Ectodermal cell (in vitro differentiated cells): ENCODE results near the gene GLIPR1L1.

Experiments used
- H3K27ac ChIP-seq: 2 replicates; pipeline ENCODE4 v1.7.0; 2013; ENCODE audit warnings: mild to moderate bottlenecking, low read depth, low read length; ENCODE audit not compliant: insufficient read depth, poor library complexity, severe bottlenecking
- H3K27me3 ChIP-seq: 2 replicates; pipeline ENCODE4 v1.7.0; 2013; ENCODE audit warnings: mild to moderate bottlenecking, low read length; ENCODE audit not compliant: insufficient read depth, control insufficient read depth, poor library complexity, severe bottlenecking
- H3K36me3 ChIP-seq: one replicate; pipeline ENCODE4 v1.7.0; 2013; ENCODE audit warnings: low read length; ENCODE audit not compliant: control insufficient read depth, insufficient read depth
- H3K4me1 ChIP-seq: one replicate; pipeline ENCODE4 v1.7.0; 2013; ENCODE audit warnings: low read length; ENCODE audit not compliant: control insufficient read depth, insufficient read depth
- H3K4me3 ChIP-seq: 2 replicates; pipeline ENCODE4 v1.7.0; 2013; ENCODE audit warnings: low read depth, low read length, control low read depth; ENCODE audit not compliant: insufficient read depth
- H3K9me3 ChIP-seq: 2 replicates; pipeline ENCODE4 v1.7.0; 2013; ENCODE audit warnings: mild to moderate bottlenecking, low read length, moderate library complexity; ENCODE audit not compliant: control insufficient read depth
- WGBS, 2 experiments: methylation state at CpG; one replicate each; pipeline ENCODE4 v1.1.7; 2013; ENCODE audit warnings: missing lambda C conversion rate in 2 of 2; 5-methylcytosine and 5-hydroxymethylcytosine counted together

The GLIPR1L1 gene

GRCh38 chr12:75389706-75390105 is 55.2 kb downstream of the GLIPR1L1 start:
- 81% methylated on average over 1 of the region's 1 CpG; no CpG with 5 or more reads in 1 of the 2 experiments for WGBS, 2 experiments
- no peak overlapping the region for H3K4me3 ChIP-seq
- H3K27ac ChIP-seq: no peak overlapping the region

DNA sequence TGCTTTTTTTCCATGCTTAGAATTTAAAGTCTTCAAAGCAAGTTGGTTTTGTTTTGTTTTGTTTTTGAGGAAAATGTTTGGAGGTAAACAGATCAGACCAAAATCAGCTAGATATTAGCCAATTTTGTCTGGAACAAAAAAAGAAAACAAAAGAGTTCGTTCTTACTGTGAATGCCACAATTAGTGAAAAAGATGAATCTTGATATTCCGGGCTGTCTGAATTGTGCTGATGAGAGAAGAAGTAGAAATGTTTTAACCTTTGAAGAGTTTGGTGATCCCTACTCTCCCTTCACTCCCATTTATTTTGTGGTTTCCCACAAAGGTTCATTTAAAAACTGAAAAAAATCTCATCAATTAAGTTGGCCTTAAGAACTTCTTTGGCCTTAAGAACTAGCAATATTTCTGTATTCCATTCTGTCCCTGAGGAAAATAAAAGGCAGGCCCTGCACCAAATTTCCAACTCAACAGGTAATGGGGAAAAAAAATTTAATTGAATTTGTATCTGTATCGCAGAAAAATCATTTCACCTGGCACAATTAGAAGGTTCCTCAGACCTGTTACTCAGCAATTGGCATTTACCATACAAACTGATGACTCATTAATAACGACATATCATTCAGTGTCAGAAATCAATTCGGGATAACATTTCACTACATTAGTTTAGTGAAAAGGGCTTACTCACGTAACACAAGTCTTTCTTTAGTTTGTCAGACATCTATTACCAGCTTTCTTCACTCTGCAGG is 55.9 kb downstream of the GLIPR1L1 start:
- Histone ChIP-seq H3K36me3 (no peaks in the 10 kb centered on the region), H3K9me3 (no peaks in the 10 kb centered on the region), H3K27me3 (no peaks in the 10 kb centered on the region), H3K27ac (no peak overlapping the region), H3K4me1 (no peaks in the 10 kb centered on the region), H3K4me3 (peak overlapping the region; percentile 37)
- 64 to 65% methylated on average over 5 to 6 of the region's 6 CpGs for WGBS, 2 experiments

More at GRCh38 chr12:75389706-75390105, 55.2 kb downstream of the GLIPR1L1 start:
- H3K36me3 ChIP-seq: no peaks in the 10 kb centered on the region
- no peaks in the 10 kb centered on the region for H3K27me3 ChIP-seq
- H3K9me3 ChIP-seq: no peaks in the 10 kb centered on the region
- no peaks in the 10 kb centered on the region for H3K4me1 ChIP-seq

- H3K27ac ChIP-seq: no peak within 1 kb of the TSS
- peak within 1 kb of the TSS; percentile 37 for H3K4me3 ChIP-seq
- H3K4me1 ChIP-seq: no peaks in the 10 kb centered on the region
- 50 to 56% methylated on average over 36 of the region's 36 CpGs for WGBS, 2 experiments
- H3K27me3 ChIP-seq: no peaks in the 10 kb centered on the region
- H3K36me3 ChIP-seq: no peaks in the 10 kb centered on the region
- no peaks in the 10 kb centered on the region for H3K9me3 ChIP-seq
Measured at GRCh38 chr12:75390899-75391538, 56.5 kb downstream of the GLIPR1L1 start, which contains the start of gene GLIPR1L2. GLIPR1L2 (plus strand) TSS chr12:75391089; CDS start chr12:75391117, 28 bp downstream.

DNA sequence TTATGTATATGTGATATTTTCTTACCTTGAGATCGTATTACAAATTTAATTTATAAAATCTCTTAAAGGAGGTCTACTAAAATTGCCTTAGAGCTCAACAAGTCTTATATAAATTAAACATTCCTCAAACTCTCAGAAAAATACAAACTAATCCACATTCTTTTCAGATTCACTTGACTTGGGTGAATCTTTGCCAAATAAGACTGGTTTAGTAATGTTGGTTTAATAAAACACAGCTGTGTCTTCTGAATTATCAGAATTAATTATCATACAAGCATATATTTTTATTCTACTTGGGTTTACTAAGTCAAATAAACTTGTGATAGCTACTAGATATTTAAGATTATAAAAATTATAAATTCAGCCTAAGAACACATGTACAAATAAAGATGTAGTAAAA is 69.8 kb downstream of the GLIPR1L1 start:
- H3K27me3 ChIP-seq: no peaks in the 10 kb centered on the region
- H3K27ac ChIP-seq: no peak overlapping the region
- H3K36me3 ChIP-seq: no peaks in the 10 kb centered on the region
- H3K4me3 ChIP-seq: no peak overlapping the region
- H3K4me1 ChIP-seq: no peaks in the 10 kb centered on the region
- WGBS, 2 experiments: no CpG with 5 or more reads among the region's 1 CpG
- no peaks in the 10 kb centered on the region for H3K9me3 ChIP-seq

DNA sequence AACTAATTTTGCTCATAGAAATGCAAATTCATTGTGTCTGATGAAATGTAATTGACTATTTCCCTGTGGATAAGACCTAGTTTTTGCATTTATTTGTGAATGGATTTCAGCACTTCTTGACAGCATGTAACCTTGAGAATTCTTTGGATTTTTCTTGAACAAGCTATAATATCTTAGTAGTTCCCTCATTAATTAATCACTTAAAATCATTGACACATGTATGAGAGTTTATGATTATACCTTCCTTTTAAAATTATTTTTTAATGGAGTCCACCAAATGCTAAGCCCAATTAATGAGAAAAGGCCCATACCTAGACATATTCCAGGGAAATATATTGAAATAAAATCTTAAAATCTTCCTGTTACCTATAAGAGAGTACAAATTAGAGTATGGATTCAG is 73.2 kb downstream of the GLIPR1L1 start:
- Histone ChIP-seq H3K4me1 (no peaks in the 10 kb centered on the region), H3K9me3 (no peaks in the 10 kb centered on the region), H3K4me3 (no peak overlapping the region), H3K27me3 (no peaks in the 10 kb centered on the region), H3K36me3 (no peaks in the 10 kb centered on the region), H3K27ac (no peak overlapping the region)

GRCh38 chr12:75409830-75410229 is 75.4 kb downstream of the GLIPR1L1 start:
- Histone ChIP-seq H3K9me3 (no peaks in the 10 kb centered on the region), H3K4me1 (no peaks in the 10 kb centered on the region), H3K27ac (no peak overlapping the region), H3K27me3 (no peaks in the 10 kb centered on the region), H3K36me3 (no peaks in the 10 kb centered on the region), H3K4me3 (no peak overlapping the region)
- no CpG with 5 or more reads among the region's 2 CpGs for WGBS, 2 experiments

- H3K36me3 ChIP-seq: no peaks in the 10 kb centered on the region
- no peak overlapping the region for H3K27ac ChIP-seq
- H3K4me3 ChIP-seq: no peak overlapping the region
- H3K27me3 ChIP-seq: no peaks in the 10 kb centered on the region
- 100% methylated on average over 1 of the region's 1 CpG; no CpG with 5 or more reads in 1 of the 2 experiments for WGBS, 2 experiments
- no peaks in the 10 kb centered on the region for H3K9me3 ChIP-seq
- H3K4me1 ChIP-seq: no peaks in the 10 kb centered on the region
Measured at GRCh38 chr12:75414671-75415070, 80.2 kb downstream of the GLIPR1L1 start.

DNA sequence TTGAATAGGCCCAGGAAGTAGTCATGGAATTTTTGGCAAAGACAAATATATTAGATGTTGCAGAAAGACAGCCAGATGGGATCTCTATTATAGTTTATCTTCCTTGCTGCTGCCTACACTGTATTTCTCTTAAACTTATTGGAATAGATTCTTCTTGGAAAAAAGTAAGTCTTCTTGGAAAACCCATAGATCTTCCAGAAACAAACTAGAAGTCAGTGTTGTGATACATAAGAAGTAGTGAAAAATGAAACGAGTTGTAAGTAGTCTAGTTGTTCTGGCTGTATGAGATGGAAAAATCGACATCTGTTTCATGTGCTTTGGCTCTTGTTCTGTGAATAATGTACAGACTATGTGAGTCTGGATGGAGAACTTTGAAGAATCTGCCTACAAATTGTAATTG is 85.4 kb downstream of the GLIPR1L1 start:
- no peak overlapping the region for H3K4me3 ChIP-seq
- no peaks in the 10 kb centered on the region for H3K36me3 ChIP-seq
- WGBS, 2 experiments: 90 to 93% methylated on average over 2 of the region's 2 CpGs
- no peaks in the 10 kb centered on the region for H3K27me3 ChIP-seq
- H3K27ac ChIP-seq: no peak overlapping the region
- H3K4me1 ChIP-seq: no peaks in the 10 kb centered on the region
- H3K9me3 ChIP-seq: no peaks in the 10 kb centered on the region
